ENCODE results near the gene ULK4.
"Not testable (repeated sequence)": the region's sequence is repeated elsewhere in the genome, so short reads cannot be mapped to it uniquely, and the experiment has no call there.

Gene ULK4

GRCh38 chr3:41490360-41490759, 471.5 kb downstream of the ULK4 start:
- DNase-seq (ENCODE audit: low spot score) = no peak

GRCh38 chr3:41489231-41489630, 472.7 kb downstream of the ULK4 start:
- no peak for DNase-seq (ENCODE audit: low spot score)

- DNase-seq (ENCODE audit: low spot score) = no peak
These were observed 473.4 kb downstream of the ULK4 start for GRCh38 chr3:41488501-41488900.

GRCh38 chr3:41485484-41485883, 476.4 kb downstream of the ULK4 start:
- no peak for DNase-seq (ENCODE audit: low spot score)

- no peak for DNase-seq (ENCODE audit: low spot score)
These were observed 479.8 kb downstream of the ULK4 start for GRCh38 chr3:41482134-41482533.

- no peak for DNase-seq (ENCODE audit: low spot score)
These were observed 483.6 kb downstream of the ULK4 start for GRCh38 chr3:41478278-41478677.

GRCh38 chr3:41477399-41478014, 484.4 kb downstream of the ULK4 start:
- DNase-seq (ENCODE audit: low spot score) = no peak

GRCh38 chr3:41469083-41469482, 492.8 kb downstream of the ULK4 start:
- DNase-seq (ENCODE audit: low spot score) = no peak

- no peak for DNase-seq (ENCODE audit: low spot score)
These were observed 494.4 kb downstream of the ULK4 start for GRCh38 chr3:41467481-41467880.

GRCh38 chr3:41464858-41465257, 497.0 kb downstream of the ULK4 start:
- no peak for DNase-seq (ENCODE audit: low spot score)

GRCh38 chr3:41464401-41464800, 497.5 kb downstream of the ULK4 start:
- DNase-seq (ENCODE audit: low spot score) = no peak

GRCh38 chr3:41462103-41462691, 499.7 kb downstream of the ULK4 start:
- no peak for DNase-seq (ENCODE audit: low spot score)

- no peak for DNase-seq (ENCODE audit: low spot score)
These were observed 501.2 kb downstream of the ULK4 start for GRCh38 chr3:41460736-41461135.

GRCh38 chr3:41457176-41457575, 504.7 kb downstream of the ULK4 start:
- DNase-seq (ENCODE audit: low spot score) = no peak

- no peak for DNase-seq (ENCODE audit: low spot score)
These were observed 505.7 kb downstream of the ULK4 start for GRCh38 chr3:41456162-41456561.

- not testable (repeated sequence) for DNase-seq (ENCODE audit: low spot score)
These were observed 508.3 kb downstream of the ULK4 start for GRCh38 chr3:41453618-41454017.

- DNase-seq (ENCODE audit: low spot score) = no peak
These were observed 511.3 kb downstream of the ULK4 start for GRCh38 chr3:41450416-41451231.

- DNase-seq (ENCODE audit: low spot score) = no peak
These were observed 513.5 kb downstream of the ULK4 start for GRCh38 chr3:41448396-41448795.

- DNase-seq (ENCODE audit: low spot score) = no peak
These were observed 514.2 kb downstream of the ULK4 start for GRCh38 chr3:41447701-41448100.

- DNase-seq (ENCODE audit: low spot score) = not testable (repeated sequence)
These were observed 515.6 kb downstream of the ULK4 start for GRCh38 chr3:41446316-41446715.

- DNase-seq (ENCODE audit: low spot score) = no peak
These were observed 520.3 kb downstream of the ULK4 start for GRCh38 chr3:41441568-41441967.

GRCh38 chr3:41441139-41441538, 520.8 kb downstream of the ULK4 start:
- DNase-seq (ENCODE audit: low spot score) = no peak

- DNase-seq (ENCODE audit: low spot score) = no peak
These were observed 524.9 kb downstream of the ULK4 start for GRCh38 chr3:41436983-41437382.

All from hematopoietic multipotent progenitor cell treated with erythropoietin and hydrocortisone succinate and interleukin-3 and kit ligand, for 15 days (in vitro differentiated cells).